ENCODE data around the gene TMUB1.

TMUB1 gene

GRCh38 chr7:151103973-151104372 is 20.7 kb upstream of the TMUB1 start:
- DNase-seq (ENCODE audit: low read depth in 2 of 2): no peak

DNA sequence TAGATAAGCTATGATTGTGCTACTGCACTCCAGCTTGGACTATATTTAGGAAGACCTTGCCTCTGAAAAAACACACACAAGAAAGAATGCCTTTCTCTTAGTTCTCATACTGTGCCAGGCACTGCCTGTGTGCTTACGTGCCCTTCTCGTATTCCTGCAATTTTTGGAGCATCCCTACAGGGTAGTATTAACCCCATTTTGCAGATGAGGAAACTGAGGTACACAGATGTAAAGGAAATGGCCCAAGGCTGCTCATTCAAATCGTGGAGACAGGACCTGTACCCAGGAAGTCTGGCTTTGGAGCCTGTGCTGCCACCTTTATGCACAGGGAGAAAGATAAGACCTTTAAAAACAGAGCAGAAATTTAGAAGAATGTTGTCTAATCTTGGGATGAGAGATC is 19.7 kb upstream of the TMUB1 start:
- no peak for DNase-seq (ENCODE audit: low read depth in 2 of 2)

DNA sequence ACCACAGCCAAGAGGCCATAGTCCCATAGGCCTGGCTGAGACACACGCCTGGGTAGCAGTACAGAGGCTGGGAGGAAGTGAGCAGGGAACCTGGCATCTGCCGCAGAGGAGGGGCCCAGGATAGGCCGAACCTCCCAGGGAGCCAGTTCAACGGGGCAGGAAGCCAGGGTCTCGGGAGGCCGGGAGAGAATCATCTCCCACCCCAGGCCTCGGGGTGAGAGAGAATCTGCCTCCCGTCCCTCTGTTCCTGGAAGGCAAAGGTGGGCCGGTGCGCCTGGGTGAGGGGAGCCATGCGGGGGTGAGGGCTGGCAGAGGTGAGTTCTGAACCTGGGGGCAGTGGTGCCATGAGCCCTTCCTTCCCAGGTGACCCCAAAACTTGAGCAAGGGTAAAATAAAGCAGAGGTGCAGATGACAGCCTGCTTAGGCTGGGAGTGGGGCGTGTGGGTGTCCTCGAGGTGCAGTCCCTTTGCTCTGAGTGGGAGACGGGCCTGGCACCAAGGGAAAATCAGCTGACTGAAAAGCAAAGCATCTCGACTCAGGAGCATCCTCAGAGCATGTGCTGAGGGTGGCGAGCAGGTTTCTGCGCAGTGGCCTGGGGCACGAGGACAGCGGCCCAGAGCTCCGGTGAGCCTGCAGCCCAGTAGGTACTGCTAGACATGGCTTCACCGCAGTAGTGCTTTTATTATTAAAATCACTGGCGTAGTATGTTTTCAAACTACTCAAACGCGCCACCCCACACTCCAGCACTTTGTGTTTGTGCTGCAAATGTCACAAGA is 18.5 kb upstream of the TMUB1 start:
- no peak for DNase-seq (ENCODE audit: low read depth in 2 of 2)

- no peak for DNase-seq (ENCODE audit: low read depth in 2 of 2)
Measured at GRCh38 chr7:151100921-151101320, 17.6 kb upstream of the TMUB1 start.

DNA sequence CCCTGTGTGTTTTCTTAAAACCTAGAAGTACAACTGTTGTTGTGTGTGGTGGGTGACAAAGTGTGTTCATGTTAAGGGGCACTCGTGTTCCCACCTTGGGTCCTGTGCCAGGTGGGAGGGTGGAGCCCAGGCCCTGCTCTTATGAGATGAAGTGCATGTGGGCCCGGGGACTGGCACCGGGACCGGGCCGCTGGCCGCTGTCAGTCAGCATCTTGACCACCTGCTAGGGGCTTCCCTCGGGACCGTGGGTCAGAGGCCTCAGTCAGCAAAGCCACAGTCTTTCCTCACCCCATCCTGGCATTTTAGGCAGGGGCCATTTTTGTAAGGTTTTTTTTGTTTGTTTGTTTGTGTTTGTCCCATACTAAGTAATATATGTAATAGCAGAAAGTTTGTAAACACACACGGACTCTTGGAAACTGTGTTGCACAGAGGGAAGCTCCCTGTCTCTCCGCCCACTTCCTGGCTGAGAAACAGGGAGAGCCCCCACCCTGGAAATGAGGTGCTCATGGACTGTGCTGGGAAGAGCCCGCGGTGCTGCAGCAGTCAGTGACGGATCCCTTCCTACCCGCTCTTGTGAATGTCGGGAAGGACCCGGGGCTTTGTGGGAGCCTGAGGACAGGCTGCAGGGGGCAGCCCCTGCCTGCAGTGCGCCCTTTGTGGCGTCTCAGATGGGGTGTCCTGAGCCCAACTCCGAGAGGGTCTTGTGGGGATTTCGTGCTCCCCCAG is 16.4 kb upstream of the TMUB1 start:
- no peak for DNase-seq (ENCODE audit: low read depth in 2 of 2)

GRCh38 chr7:151095828-151096475 is 12.7 kb upstream of the TMUB1 start:
- DNase-seq (ENCODE audit: low read depth in 2 of 2): no peak

DNA sequence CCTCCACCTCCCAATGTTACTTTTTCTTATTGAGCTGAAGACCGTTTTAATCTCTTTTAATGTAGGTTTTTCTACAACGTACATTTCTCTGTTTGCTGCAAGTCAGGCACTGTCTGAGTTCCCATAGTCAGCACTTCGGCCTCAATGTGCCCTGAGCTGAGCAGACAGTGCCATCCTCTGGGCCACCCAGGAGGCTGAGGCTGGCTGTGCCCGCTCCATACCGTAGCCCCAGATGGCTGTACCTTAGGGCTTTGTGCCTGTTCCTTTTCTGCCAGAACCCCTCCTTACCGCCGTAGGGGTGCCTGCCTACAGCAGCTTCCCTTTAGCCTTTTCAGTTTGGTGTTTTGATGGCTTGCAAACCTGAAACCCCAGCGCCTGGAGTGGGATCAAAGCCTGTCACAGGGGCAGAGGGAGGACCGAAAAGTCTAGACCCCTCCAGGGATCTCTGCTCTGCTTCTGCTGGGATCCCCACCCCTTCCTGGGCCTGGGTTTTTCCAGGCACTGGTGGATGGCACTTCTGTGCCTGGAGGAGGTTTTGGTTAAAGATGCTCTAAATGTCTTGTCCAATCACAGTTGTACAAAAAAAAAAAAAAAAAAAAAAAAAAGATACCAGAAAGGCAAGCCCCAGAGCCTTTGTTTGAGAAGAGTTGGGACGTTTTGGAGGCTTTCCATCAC is 12.0 kb upstream of the TMUB1 start:
- no peak for DNase-seq (ENCODE audit: low read depth in 2 of 2)

- no peak for DNase-seq (ENCODE audit: low read depth in 2 of 2)
Measured at GRCh38 chr7:151094675-151095074, 11.4 kb upstream of the TMUB1 start.

DNA sequence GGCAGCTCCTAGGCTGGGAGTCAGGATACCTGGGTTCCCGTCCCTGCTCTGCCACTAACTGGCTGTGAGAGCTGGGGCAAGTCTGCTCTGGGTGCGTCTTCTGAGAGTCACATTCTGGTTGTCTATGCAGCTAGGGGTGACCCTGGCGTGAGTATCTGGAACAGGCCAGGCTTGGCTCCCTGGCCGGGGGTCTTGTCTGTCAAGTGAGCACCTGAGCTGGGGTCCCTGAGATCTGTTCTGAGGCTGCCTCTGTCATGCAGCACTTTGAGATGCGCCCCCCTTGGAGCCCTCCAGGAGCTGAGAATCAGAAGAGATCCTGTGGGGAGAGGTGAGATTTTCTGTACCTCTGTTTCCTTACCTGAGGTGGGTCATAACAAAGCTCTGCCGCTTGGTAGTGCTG is 10.5 kb upstream of the TMUB1 start:
- DNase-seq (ENCODE audit: low read depth in 2 of 2): no peak

GRCh38 chr7:151091988-151092387 is 8.7 kb upstream of the TMUB1 start:
- no peak for DNase-seq (ENCODE audit: low read depth in 2 of 2)

DNA sequence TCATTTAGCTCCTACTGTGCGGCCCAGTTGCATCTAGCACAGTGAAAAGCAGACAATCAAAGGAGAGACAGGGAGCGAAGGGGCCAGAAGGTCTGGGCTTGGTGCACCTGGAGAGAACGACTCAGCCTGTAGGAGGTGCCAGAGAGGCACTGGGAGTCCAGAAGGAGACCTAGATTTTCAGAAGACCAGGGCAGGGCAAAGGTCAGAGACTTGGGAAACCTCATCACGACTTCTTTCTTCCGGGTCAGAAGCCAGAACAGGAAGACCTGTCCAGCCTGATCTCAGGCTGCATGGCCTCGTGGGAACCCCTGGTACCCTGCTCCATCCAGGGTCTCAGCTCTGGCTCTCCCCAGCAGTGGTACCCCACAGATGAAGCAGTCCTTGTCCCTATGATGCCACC is 8.1 kb upstream of the TMUB1 start:
- DNase-seq (ENCODE audit: low read depth in 2 of 2): no peak

GRCh38 chr7:151091003-151091402 is 7.7 kb upstream of the TMUB1 start:
- DNase-seq (ENCODE audit: low read depth in 2 of 2): no peak

GRCh38 chr7:151089893-151090730 is 6.8 kb upstream of the TMUB1 start:
- no peak for DNase-seq (ENCODE audit: low read depth in 2 of 2)

- no peak for DNase-seq (ENCODE audit: low read depth in 2 of 2)
Measured at GRCh38 chr7:151088856-151089699, 5.8 kb upstream of the TMUB1 start.

GRCh38 chr7:151088019-151088855 is 4.9 kb upstream of the TMUB1 start:
- DNase-seq (ENCODE audit: low read depth in 2 of 2): no peak

DNA sequence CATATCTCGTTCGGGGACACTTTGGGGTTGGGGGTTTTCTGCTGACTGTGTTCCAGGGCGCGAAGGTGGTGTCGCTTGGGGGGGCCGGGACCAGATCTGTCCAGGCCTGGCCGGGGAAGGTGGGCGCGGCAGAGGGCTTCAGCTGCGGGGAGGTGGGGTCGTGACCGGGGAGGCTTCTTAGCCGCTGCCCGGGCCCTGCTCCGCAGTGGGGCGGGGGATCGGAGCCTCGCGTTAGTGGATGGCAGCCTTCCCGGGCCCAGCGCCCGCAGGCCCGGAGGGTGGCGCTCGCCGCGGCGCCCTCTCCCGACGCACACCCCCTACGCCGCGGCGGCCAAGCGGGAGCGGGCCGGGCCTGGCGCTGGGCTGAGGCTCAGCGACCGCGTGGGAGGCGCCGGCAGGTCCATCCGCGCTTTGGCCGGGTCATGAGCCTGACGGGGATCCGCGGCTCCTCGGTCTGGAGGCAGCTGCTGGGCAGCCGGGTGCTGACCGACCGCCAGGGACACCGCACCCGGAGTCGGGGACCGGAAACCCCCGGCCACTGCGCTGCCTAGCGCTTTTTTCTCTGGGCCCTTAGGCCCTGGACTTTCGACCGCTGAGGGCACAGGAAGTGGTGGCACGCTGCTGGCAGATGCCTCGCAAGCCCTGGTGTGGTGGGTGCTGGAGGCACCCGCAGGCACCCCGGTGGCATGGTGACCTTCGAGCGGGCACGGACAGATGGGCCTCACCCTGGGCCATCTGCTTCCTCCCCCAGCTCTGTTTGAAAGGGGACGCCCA is 4.1 kb upstream of the TMUB1 start:
- DNase-seq (ENCODE audit: low read depth in 2 of 2): no peak

GRCh38 chr7:151086802-151087244 is 3.5 kb upstream of the TMUB1 start:
- DNase-seq (ENCODE audit: low read depth in 2 of 2): no peak

GRCh38 chr7:151085691-151086620 is 2.7 kb upstream of the TMUB1 start, which contains the start of gene AGAP3:
TSS of gene AGAP3 (plus strand) at chr7:151086475. CDS start at chr7:151086742, 267 bp downstream.
- DNase-seq (ENCODE audit: low read depth in 2 of 2): no peak
